HFFc6 (cell line): Measurements from ENCODE around the gene MICAL2. TPM values are rescaled to one million over a fixed set of nuclear protein-coding genes. Genes with fewer than 3 reads are reported as not detected.
A peak's percentile ranks its signal among the peaks of the same experiment; 100 is the strongest.

ENCODE experiments used
- DNase-seq: peaks from one replicate; pipeline ENCODE4 v3.0.0-alpha.2; 2018
- H3K27ac Mint-ChIP-seq: 2 replicates; pipeline ENCODE4 v1.8.0; 2020; ENCODE audit warnings: mild to moderate bottlenecking, mixed read lengths
- H3K27me3 Mint-ChIP-seq: 2 replicates; pipeline ENCODE4 v1.8.0; 2021; ENCODE audit warnings: mild to moderate bottlenecking, moderate library complexity, mixed read lengths; ENCODE audit not compliant: insufficient read depth
- H3K36me3 Mint-ChIP-seq: 2 replicates; pipeline ENCODE4 v1.8.0; 2021; ENCODE audit warnings: low read depth, mixed read lengths
- H3K4me1 Mint-ChIP-seq: 2 replicates; pipeline ENCODE4 v1.8.0; 2020; ENCODE audit warnings: low read depth, mixed read lengths
- H3K4me3 Mint-ChIP-seq: 2 replicates; pipeline ENCODE4 v1.8.0; 2020; ENCODE audit warnings: mild to moderate bottlenecking, moderate library complexity, mixed read lengths
- H3K9me3 Mint-ChIP-seq: 2 replicates; pipeline ENCODE4 v1.8.0; 2020; ENCODE audit warnings: mild to moderate bottlenecking, mixed read lengths
- CTCF ChIP-seq: fragments of 200-600 bp; sonication (generic); IDR thresholded peaks from 2 replicates; pipeline ENCODE4 v1.5.0; 2021; ENCODE audit warnings: antibody characterized with exemption, mild to moderate bottlenecking
- total RNA-seq, 6 experiments: library from RNA; stranded (reverse); fragmentation: NEBNext Ultra II Directional; extraction: Animal tissue kit (Norgen Biotek cat#: 25700); gene quantifications; 2 replicates in 1 of 6; 3 replicates in 5 of 6; pipeline ENCODE4 v1.2.3, GENCODE V29; 2021

MICAL2 gene
- total RNA-seq, 6 experiments from 2014 or later: 199 to 252 (median 233) TPM

- DNase-seq: no peak
- Mint-ChIP-seq H3K9me3 (no peaks in the 10 kb centered on the region), H3K36me3 (peaks cover 57% of the 10 kb centered on the region), H3K4me3 (peak overlapping the region; percentile 45; the same call in 1 of the 2 replicates), H3K4me1 (peaks cover 73% of the 10 kb centered on the region), H3K27me3 (peaks cover 4% of the 10 kb centered on the region; the same call in 1 of the 2 replicates), H3K27ac (peak overlapping the region; percentile 99)
- no peak for TF ChIP-seq CTCF
Measured at GRCh38 chr11:12155696-12156095, 45.3 kb downstream of the MICAL2 start.

GRCh38 chr11:12156301-12157140, 46.1 kb downstream of the MICAL2 start:
- no peak overlapping the region; the same call in 1 of the 2 replicates for H3K4me3 Mint-ChIP-seq
- no peak for DNase-seq
- H3K27ac Mint-ChIP-seq: peak overlapping the region; percentile 99

GRCh38 chr11:12157241-12157661, 46.9 kb downstream of the MICAL2 start:
- peak overlapping the region; percentile 45; the same call in 1 of the 2 replicates for H3K4me3 Mint-ChIP-seq
- peaks cover 4% of the 10 kb centered on the region for H3K27me3 Mint-ChIP-seq
- no peak for TF ChIP-seq CTCF
- H3K4me1 Mint-ChIP-seq: peaks cover 71% of the 10 kb centered on the region
- DNase-seq: peak; percentile 69
- no peaks in the 10 kb centered on the region for H3K9me3 Mint-ChIP-seq
- peaks cover 56% of the 10 kb centered on the region for H3K36me3 Mint-ChIP-seq
- peak overlapping the region; percentile 99 for H3K27ac Mint-ChIP-seq

More at GRCh38 chr11:12156301-12157140, 46.1 kb downstream of the MICAL2 start:
- no peak for TF ChIP-seq CTCF
- Mint-ChIP-seq H3K27me3 (peaks cover 4% of the 10 kb centered on the region), H3K9me3 (no peaks in the 10 kb centered on the region), H3K4me1 (peaks cover 73% of the 10 kb centered on the region), H3K36me3 (peaks cover 56% of the 10 kb centered on the region)

- no peak for DNase-seq
- Mint-ChIP-seq H3K27me3 (peaks cover 4% of the 10 kb centered on the region), H3K36me3 (peaks cover 60% of the 10 kb centered on the region), H3K9me3 (no peaks in the 10 kb centered on the region), H3K27ac (peak overlapping the region; percentile 99), H3K4me3 (peak overlapping the region; percentile 68), H3K4me1 (peaks cover 83% of the 10 kb centered on the region)
- TF ChIP-seq CTCF: no peak
Measured at GRCh38 chr11:12158909-12159308, 48.5 kb downstream of the MICAL2 start.

- H3K4me3 Mint-ChIP-seq: peak overlapping the region; percentile 68
- TF ChIP-seq CTCF: no peak; the same call in 1 of the 2 replicates
- no peaks in the 10 kb centered on the region for H3K9me3 Mint-ChIP-seq
- peak; percentile 86 for DNase-seq
- peaks cover 54% of the 10 kb centered on the region for H3K36me3 Mint-ChIP-seq
- H3K27me3 Mint-ChIP-seq: peaks cover 4% of the 10 kb centered on the region
- H3K4me1 Mint-ChIP-seq: peaks cover 89% of the 10 kb centered on the region
- peak overlapping the region; percentile 99 for H3K27ac Mint-ChIP-seq
Measured at GRCh38 chr11:12159351-12160099, 49.1 kb downstream of the MICAL2 start.
